Measurements from ENCODE around the gene GLT6D1. TPM values are rescaled to one million over a fixed set of nuclear protein-coding genes. Genes with fewer than 3 reads are reported as not detected.
"Not testable (repeated sequence)": the region's sequence is repeated elsewhere in the genome, so short reads cannot be mapped to it uniquely, and the experiment has no call there.

GLT6D1 gene
- polyA plus RNA-seq, 1 experiment: not detected

DNA sequence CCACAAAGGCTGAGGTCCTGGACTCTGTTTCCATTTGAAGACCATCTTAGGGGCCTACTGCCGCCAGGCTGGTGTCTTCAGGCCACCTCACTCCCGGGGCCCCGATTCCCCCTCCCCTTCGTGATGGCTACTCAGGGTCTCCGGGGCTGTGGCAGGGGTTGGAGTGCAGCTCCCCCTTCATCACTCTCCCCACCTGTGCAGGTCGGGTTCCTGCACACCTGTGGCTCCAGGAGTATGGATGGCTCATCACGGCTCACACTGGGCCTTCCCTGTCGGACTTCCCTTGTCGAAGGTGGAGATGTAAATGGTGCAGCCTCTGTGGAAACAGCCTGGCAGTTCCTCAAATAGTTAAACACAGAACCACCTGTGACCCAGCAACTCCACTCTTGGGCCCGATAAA is 35.6 kb upstream of the GLT6D1 start:
- Histone ChIP-seq H3K27me3 (ENCODE audit: control insufficient read depth, insufficient read depth, low read length) (peaks cover 3% of the 10 kb centered on the region; the same call in 1 of the 2 replicates), H3K36me3 (ENCODE audit: control insufficient read depth, insufficient read depth, low read length) (no peaks in the 10 kb centered on the region), H3K4me3 (ENCODE audit: low read depth, low read length) (no peak overlapping the region)
- ChIA-PET CTCF (no interaction called here), POLR2A (no interaction called here)
- TF ChIP-seq, protein P1, sequence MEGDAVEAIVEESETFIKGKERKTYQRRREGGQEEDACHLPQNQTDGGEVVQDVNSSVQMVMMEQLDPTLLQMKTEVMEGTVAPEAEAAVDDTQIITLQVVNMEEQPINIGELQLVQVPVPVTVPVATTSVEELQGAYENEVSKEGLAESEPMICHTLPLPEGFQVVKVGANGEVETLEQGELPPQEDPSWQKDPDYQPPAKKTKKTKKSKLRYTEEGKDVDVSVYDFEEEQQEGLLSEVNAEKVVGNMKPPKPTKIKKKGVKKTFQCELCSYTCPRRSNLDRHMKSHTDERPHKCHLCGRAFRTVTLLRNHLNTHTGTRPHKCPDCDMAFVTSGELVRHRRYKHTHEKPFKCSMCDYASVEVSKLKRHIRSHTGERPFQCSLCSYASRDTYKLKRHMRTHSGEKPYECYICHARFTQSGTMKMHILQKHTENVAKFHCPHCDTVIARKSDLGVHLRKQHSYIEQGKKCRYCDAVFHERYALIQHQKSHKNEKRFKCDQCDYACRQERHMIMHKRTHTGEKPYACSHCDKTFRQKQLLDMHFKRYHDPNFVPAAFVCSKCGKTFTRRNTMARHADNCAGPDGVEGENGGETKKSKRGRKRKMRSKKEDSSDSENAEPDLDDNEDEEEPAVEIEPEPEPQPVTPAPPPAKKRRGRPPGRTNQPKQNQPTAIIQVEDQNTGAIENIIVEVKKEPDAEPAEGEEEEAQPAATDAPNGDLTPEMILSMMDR (IDR thresholded peaks at IDR 0.05; ENCODE audit: insufficient read depth, low read depth, low read length): no peak
- no peak for DNase-seq (ENCODE audit: low read depth)

DNA sequence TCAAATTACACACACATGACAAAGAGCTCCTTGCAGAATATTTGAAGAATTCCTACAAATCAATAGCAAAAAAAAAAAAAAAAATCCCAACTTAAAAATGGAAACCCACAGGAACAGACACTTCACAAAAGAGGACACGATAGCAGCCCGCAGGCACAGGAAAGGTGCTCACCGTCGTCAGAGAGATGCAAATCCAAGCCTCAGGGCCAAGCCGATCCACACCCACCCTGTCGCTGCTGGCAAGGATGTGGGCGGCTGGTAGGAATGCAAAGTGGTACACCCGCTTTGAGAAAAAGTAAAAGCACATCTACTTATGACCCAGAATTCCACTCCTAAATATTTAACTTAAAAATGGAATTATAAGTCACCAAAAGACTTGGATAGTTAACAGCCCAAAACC is 34.6 kb upstream of the GLT6D1 start:
- ChIA-PET CTCF (no interaction called here), POLR2A (no interaction called here)
- no peak for DNase-seq (ENCODE audit: low read depth)
- Histone ChIP-seq H3K36me3 (ENCODE audit: control insufficient read depth, insufficient read depth, low read length) (no peaks in the 10 kb centered on the region), H3K4me3 (ENCODE audit: low read depth, low read length) (no peak overlapping the region), H3K27me3 (ENCODE audit: control insufficient read depth, insufficient read depth, low read length) (peaks cover 3% of the 10 kb centered on the region; the same call in 1 of the 2 replicates)
- TF ChIP-seq, protein P1 (IDR thresholded peaks at IDR 0.05; ENCODE audit: insufficient read depth, low read depth, low read length): no peak

DNA sequence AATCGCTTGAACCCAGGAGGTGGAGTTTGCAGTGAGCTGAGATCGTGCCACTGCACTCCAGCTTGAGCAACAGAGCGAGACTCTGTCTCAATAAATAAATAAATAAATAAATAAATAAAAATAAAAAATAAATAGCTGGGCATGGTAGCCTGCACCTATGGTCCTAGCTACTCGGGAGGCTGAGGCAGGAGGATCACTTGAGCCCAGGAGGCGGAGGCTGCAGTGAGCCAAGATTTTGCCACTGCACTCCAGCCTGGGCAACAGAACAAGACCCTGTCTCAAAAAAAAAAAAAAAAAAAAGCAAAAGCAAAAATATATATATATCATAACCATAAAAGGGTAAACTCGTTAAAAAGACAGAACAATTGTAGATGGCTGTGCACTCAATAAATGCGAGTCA is 33.4 kb upstream of the GLT6D1 start:
- H3K36me3 ChIP-seq (ENCODE audit: control insufficient read depth, insufficient read depth, low read length); POLR2A ChIA-PET; DNase-seq (ENCODE audit: low read depth); H3K27me3 ChIP-seq (ENCODE audit: control insufficient read depth, insufficient read depth, low read length); H3K4me3 ChIP-seq (ENCODE audit: low read depth, low read length): not testable (repeated sequence)
- CTCF ChIA-PET: interaction anchor here (1.1 kb wide), 1 partner anchor 28 kb away, joined by 3 read pairs; no protein-coding TSS in a partner anchor

DNA sequence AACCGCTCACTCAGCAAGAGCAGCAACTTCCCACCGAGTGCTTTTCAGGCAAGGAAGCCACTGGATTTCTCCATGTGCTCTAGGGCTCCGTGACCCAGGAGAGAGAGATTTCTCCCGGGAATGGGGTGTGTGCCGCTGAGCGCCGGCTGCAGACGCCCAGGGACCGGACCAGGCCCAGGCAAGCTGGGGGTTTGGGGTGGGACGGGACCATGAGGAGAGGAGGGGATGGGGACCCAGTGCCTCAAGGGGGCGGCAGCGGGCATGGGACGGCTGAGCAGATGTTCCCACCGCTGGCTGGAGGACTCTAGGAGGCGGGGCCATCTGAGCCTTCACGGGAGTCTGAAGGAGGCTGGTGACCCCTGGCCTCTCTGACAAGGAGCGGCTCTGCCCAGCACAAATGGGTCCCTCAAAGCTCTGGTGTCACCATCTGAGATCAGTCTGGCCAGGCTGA is 32.3 kb upstream of the GLT6D1 start:
- POLR2A ChIA-PET: no interaction called here
- TF ChIP-seq, protein P1 (IDR thresholded peaks at IDR 0.05; ENCODE audit: insufficient read depth, low read depth, low read length): no peak
- DNase-seq (ENCODE audit: low read depth): no peak
- no peak overlapping the region for H3K4me3 ChIP-seq (ENCODE audit: low read depth, low read length)
- CTCF ChIA-PET: interaction anchor here (1.1 kb wide), 1 partner anchor 30 kb away, joined by 3 read pairs; no protein-coding TSS in a partner anchor
- H3K36me3 ChIP-seq (ENCODE audit: control insufficient read depth, insufficient read depth, low read length): no peaks in the 10 kb centered on the region
- peaks cover 3% of the 10 kb centered on the region; the same call in 1 of the 2 replicates for H3K27me3 ChIP-seq (ENCODE audit: control insufficient read depth, insufficient read depth, low read length)

DNA sequence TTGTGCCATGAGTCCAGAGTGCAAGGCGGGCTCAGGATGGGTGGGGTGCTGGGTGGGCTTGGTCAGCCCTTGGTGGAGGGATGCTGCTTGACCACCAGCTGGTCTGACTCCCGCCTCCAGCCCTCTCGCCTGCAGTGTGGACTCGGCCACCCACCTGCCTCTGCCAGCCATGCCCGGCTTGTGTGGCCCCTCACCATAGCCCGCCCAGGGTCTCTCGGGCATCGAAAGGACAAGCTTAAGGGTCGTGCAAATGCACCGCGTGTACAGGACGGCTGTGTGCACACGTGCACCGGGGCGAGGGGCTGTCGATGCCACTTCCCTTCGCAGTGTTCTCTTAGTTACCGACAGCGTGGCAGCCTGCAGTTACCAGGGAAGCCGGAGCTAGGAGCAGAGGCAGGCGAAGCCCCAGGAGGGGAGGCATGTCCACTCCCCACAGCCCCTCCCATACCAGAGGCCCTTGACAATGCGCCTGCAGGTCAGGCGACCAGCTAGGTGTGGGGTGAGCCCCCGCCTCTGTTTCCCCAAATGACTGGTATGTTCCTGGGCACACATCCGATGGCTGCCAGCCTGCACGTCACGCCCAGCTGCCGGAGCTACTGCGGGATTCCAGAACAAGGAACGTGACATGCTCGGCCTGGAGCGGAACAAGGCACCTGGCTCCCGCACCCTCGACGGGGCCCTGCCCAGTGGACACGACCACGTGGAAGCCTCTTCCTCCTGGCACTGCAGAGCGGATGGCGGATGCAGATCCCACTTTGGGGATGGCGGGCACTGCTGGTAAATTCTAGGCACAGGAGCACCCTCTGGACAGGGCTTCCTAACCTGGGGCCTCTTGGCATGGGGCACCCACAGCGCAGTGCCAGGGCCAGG is 31.6 kb upstream of the GLT6D1 start:
- no peaks in the 10 kb centered on the region for H3K36me3 ChIP-seq (ENCODE audit: control insufficient read depth, insufficient read depth, low read length)
- H3K4me3 ChIP-seq (ENCODE audit: low read depth, low read length): no peak overlapping the region
- ChIA-PET POLR2A (no interaction called here), CTCF (no interaction called here)
- no peak for DNase-seq (ENCODE audit: low read depth)
- TF ChIP-seq, protein P1 (IDR thresholded peaks at IDR 0.05; ENCODE audit: insufficient read depth, low read depth, low read length): no peak
- peaks cover 3% of the 10 kb centered on the region; the same call in 1 of the 2 replicates for H3K27me3 ChIP-seq (ENCODE audit: control insufficient read depth, insufficient read depth, low read length)

All from BJ (cell line).